Right atrium auricular region (tissue), 2 donors: ENCODE measurements around the gene FYCO1. TPM values are rescaled to one million over a fixed set of nuclear protein-coding genes. Genes with fewer than 3 reads are reported as not detected.

ENCODE experiments used
- DNase-seq: peaks from one replicate; pipeline ENCODE4 v3.0.0-alpha.2; 2019; ENCODE audit warnings: low spot score
- H3K27ac ChIP-seq, 2 donors: fragments of 200-600 bp; sonication (generic); 1 replicate in 1 of 2; 2 replicates in 1 of 2; pipeline ENCODE4 v1.5.1; 2016 to 2019
- H3K27me3 ChIP-seq, 2 donors: fragments of 200-600 bp; sonication (generic); one replicate each; pipeline versions ENCODE4 v1.5.1 to v1.6.0; 2017 to 2019
- H3K36me3 ChIP-seq: fragments of 200-600 bp; sonication (generic); one replicate; pipeline ENCODE4 v1.5.1; 2016
- H3K4me1 ChIP-seq, 2 donors: fragments of 200-600 bp; sonication (generic); one replicate each; pipeline versions ENCODE4 v1.5.1 to v1.6.0; 2017 to 2019
- H3K4me3 ChIP-seq, 2 donors: fragments of 200-600 bp; sonication (generic); 1 replicate in 1 of 2; 2 replicates in 1 of 2; pipeline ENCODE4 v1.5.1; 2017 to 2019; ENCODE audit warnings: mild to moderate bottlenecking in 1 of 2, moderate library complexity in 1 of 2
- H3K9me3 ChIP-seq, 2 donors: fragments of 200-600 bp; sonication (generic); one replicate each; pipeline ENCODE4 v1.5.1; 2019
- CTCF ChIP-seq, 2 donors: fragments of 200-600 bp; sonication (generic); IDR thresholded peaks; one replicate each; pipeline ENCODE4 v1.5.1; 2019; ENCODE audit warnings: antibody characterized with exemption in 2 of 2
- total RNA-seq, 2 donors: library from RNA; depleted of rRNA; stranded (reverse); fragments of >200 nt; gene quantifications; one replicate each; pipeline ENCODE4 v1.1.0, GENCODE V29; 2016

FYCO1 gene
- total RNA-seq, 2 donors from 2014 or later, result 67.2 to 116 TPM

- Histone ChIP-seq H3K9me3 (no peaks in the 10 kb centered on the region), H3K4me3 (no peak overlapping the region), H3K27ac (no peak overlapping the region), H3K36me3 (no peaks in the 10 kb centered on the region), H3K4me1 (no peaks in the 10 kb centered on the region), H3K27me3 (no peaks in the 10 kb centered on the region)
- TF ChIP-seq CTCF (IDR thresholded peaks at IDR 0.05), result no peak
- no peak for DNase-seq
Observed at GRCh38 chr3:45889337-45889736, 106.3 kb downstream of the FYCO1 start.

GRCh38 chr3:45887759-45888511, 107.7 kb downstream of the FYCO1 start:
- Histone ChIP-seq H3K36me3 (no peaks in the 10 kb centered on the region), H3K27me3 (no peaks in the 10 kb centered on the region), H3K27ac (no peak overlapping the region), H3K4me3 (no peak overlapping the region), H3K9me3 (no peaks in the 10 kb centered on the region), H3K4me1 (no peaks in the 10 kb centered on the region)
- no peak for TF ChIP-seq CTCF (IDR thresholded peaks at IDR 0.05)
- DNase-seq, result no peak

- no peak for DNase-seq
- H3K4me3 ChIP-seq, result no peak overlapping the region
- H3K27ac ChIP-seq, result no peak overlapping the region
- no peaks in the 10 kb centered on the region for H3K4me1 ChIP-seq
- H3K36me3 ChIP-seq, result no peaks in the 10 kb centered on the region
- no peaks in the 10 kb centered on the region for H3K9me3 ChIP-seq
- H3K27me3 ChIP-seq, result no peaks in the 10 kb centered on the region
- no peak for TF ChIP-seq CTCF (IDR thresholded peaks at IDR 0.05)
Observed at GRCh38 chr3:45887285-45887684, 108.3 kb downstream of the FYCO1 start.

- Histone ChIP-seq H3K27me3 (no peaks in the 10 kb centered on the region), H3K9me3 (no peaks in the 10 kb centered on the region), H3K36me3 (no peaks in the 10 kb centered on the region), H3K4me1 (peaks cover 0 to 8% of the 10 kb centered on the region in 2 donors), H3K4me3 (no peak within 1 kb of the TSS), H3K27ac (no peak within 1 kb of the TSS)
- DNase-seq, result no peak
- TF ChIP-seq CTCF (IDR thresholded peaks at IDR 0.05), result no peak
Observed at GRCh38 chr3:45885979-45886705, 109.5 kb downstream of the FYCO1 start, which contains the start of gene CCR9. Gene CCR9, plus strand, starts transcription at chr3:45886543. Its CDS starts 8,391 bp downstream, at chr3:45894934.

- H3K36me3 ChIP-seq, result no peaks in the 10 kb centered on the region
- no peak for DNase-seq
- H3K4me3 ChIP-seq, result no peak overlapping the region
- TF ChIP-seq CTCF (IDR thresholded peaks at IDR 0.05), result no peak
- H3K27me3 ChIP-seq, result no peaks in the 10 kb centered on the region
- no peaks in the 10 kb centered on the region for H3K9me3 ChIP-seq
- no peak overlapping the region for H3K27ac ChIP-seq
- H3K4me1 ChIP-seq, result peaks cover 0 to 14% of the 10 kb centered on the region in 2 donors
Observed at GRCh38 chr3:45884368-45885201, 111.0 kb downstream of the FYCO1 start.
